Measurements from ENCODE around the gene HEPACAM.
"Not testable (repeated sequence)": the region's sequence is repeated elsewhere in the genome, so short reads cannot be mapped to it uniquely, and the experiment has no call there.

HEPACAM gene, protein sequence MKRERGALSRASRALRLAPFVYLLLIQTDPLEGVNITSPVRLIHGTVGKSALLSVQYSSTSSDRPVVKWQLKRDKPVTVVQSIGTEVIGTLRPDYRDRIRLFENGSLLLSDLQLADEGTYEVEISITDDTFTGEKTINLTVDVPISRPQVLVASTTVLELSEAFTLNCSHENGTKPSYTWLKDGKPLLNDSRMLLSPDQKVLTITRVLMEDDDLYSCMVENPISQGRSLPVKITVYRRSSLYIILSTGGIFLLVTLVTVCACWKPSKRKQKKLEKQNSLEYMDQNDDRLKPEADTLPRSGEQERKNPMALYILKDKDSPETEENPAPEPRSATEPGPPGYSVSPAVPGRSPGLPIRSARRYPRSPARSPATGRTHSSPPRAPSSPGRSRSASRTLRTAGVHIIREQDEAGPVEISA

DNA sequence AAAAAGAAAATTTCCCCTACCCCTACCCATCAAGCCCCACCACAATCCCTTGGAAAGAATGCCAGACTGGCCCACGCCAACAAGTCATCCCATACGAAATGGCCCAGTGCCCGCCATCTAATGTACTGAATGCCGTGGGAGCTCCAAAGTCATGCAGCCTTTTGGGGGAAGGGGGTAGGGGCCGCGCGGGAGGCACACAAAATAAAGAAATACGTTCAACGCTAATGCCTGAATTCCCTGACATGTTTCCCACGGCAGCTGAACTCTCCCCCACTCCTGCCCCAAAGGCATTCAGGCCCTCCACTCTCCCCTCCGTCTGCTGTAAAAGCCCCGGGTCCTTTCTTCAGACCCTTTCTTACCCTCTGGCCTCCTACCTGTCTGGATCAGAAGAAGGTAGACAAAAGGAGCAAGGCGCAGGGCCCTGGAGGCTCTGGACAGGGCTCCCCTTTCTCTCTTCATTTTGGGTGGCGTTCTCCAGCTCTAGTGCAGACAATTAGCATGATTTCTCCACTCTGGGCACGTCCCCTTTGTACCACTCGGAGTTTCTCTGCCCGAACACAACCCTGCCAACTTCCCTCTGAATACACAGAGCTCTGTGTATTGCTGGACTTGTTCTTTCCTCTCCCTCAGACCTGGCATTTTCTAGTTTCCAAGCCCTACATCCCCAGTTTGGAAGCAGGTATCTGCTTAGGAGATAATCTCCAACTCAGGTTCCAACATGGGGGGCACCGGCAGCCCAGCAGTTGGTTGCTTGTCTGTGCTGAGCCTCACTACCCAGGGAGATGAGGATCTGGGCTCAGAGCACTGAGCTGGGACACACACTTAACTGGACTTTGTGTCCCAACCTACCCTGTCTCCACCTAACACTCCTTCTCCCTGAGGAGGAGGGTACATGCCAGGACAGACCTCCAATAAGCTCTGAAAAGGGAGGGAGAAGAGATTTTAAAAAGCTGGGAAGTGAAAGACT is at the start of gene HEPACAM:
Gene HEPACAM (minus strand): TSS at position 500 of the 967 bp plus-strand sequence. CDS start 41 bp downstream, at position 459.
- no peak for FAIRE-seq

DNA sequence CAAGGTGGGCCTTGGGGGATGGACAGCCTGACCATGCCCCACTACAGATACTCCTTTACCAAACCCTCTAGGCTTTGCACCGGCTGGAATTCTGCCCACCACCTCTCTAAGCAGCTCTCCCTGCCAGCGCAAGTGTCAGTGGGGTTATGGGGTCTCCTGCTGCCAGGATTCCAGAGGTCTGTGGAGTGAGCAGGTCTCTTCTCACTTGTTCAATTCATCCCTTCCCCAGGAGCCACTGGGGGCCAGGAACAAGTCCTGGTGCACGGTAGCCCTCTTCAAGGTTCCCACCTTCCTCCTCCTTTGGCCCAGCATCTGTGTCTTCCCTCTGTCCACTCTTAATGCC is 48.6 kb upstream of the HEPACAM start:
- no peak for FAIRE-seq

DNA sequence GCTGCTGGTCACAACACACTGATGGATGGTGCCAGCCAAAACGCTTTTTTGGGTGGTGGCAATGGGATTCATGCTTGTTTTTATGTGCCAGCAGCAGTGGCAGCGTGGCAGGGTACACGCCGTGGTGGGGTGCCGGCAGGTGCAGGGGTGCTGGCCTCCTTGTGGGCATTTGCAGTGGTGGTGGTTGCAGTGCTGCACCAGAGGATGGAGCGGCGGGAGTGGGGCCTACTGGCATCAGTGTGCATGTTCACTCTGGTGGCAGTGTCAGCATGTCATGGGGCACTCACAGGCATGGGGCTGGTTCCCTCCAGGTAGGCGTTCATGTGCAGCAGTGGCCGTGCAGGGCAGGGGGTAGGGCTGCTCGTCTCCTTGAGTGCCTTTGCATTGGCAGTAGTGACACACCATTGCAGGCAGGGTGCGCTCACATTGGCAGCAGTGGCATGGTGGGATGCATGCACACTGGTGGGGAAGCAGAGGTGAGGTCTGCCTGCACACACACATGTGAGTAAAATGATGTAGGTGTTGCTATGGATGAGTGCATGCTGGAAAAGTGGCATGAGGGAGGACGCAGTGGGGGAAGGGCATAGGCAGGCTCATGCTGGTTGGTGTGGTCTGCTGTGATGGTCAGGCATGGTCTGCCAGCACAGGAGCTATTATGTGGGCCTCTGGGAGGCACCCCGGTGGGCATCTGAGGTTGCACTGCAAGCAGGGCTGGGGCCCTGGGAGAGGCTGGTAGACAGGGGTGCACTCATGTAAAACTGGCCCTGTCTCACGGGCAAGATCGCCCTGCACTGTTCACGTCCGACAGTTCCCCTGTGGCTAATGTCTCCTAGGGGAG is 48.0 kb upstream of the HEPACAM start:
- FAIRE-seq, result no peak

DNA sequence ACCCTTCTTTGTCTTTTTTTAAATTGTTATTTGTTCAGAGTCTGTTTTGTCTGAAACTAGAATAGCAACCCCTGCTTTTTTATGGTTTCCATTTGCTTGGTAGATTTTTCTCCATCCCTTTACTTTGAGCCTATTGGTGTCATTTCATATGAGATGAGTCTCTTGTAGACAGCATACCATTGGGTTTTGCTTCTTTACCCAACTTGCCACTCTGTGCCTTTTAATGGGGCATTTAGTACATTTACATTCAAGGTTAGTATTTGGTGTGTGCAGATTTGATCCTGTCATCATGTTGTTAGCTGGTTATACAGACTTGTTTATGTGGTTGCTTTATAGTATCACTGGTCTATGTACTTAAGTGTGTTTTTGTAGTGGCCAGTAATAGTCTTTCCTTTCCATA is 46.2 kb upstream of the HEPACAM start:
- no peak for FAIRE-seq

DNA sequence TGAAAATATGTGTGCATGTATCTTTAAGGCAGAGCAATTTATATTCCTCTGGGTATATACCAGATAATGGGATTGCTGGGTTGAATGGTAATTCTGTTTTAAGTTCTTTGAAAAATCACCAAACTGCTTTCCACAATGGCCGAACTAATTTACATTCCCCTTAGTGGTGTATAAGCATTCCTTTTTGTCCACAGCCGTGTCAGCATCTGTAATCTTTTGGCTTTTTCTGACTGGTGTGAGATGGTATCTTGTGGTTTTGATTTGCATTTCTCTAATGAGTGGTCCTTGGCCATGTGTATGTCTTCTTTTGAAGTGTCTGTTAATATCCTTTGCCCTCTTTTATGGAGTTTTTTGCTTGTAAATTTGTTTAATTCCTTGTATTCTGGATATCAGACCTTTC is 42.5 kb upstream of the HEPACAM start:
- FAIRE-seq, result no peak

DNA sequence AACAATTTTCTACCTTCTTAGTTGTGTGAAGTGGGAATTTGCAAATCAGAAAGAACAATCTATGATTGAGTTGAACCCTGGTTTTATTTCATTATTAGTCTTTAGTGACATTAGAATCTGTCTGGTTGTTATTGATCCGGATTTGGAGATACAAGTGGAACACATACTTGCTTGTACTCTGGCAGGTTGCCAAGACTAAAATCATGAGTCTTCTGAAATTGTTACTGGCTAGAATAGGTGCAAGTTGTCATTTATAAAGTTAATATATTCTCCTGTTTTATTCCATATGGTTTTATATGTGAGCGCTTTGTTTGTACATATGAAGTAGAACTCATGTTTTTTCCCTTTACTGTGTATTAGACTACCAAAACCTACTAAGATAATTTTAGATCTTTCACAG is 41.2 kb upstream of the HEPACAM start:
- FAIRE-seq, result no peak

DNA sequence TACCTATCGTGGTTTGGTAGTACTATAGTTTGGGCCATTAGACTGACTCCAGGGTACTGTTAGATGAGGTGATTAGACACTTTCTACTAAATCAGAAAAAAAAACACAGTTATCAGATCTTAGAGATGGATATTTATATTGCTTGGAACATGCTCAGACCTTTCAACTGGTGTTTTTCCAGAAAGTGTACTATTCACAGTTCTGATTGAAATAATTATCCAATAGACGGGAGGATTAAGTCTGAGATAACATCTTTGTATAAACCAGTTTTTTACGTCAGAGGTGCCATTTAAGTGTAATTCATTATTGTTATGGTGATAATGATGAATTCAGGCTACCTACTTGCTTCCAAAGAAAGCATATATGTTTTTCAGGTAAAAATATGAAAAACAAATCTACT is 40.7 kb upstream of the HEPACAM start:
- FAIRE-seq, result no peak

DNA sequence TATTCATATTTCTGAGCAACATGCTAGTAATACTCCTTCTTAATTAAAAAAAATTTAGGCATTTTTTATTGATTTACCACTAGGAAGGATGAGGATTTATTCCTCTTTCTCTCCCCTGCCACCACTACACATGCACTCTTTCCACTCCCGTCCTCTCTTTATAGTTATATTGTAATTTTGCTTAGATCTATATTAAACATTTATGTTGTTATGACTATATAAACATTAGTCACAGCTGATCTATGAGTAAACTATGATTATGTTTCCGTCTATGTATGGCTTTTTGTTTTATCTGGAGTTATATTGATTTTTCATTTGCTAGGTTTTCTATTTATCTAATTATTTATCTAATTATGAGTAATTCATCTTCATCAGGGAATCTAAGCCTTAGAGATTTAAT is 36.0 kb upstream of the HEPACAM start:
- FAIRE-seq, result no peak

DNA sequence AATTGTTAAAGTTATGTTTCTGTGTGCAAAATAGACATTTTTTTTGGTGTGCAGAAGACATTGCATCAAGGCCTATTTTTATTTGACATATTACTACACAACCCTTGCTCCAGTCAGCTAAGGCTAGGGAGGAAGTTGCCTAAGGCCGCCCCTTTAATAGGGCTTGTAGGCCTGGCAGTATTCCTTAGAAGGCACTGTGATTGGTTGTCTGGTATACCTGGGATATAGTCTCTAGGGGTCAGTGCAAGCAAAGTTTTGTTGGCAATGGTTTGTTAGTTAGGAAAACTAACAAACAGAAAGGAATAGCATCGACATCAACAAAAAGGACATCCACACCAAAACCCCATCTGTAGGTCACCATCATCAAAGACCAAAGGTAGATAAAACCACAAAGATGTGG is 35.1 kb upstream of the HEPACAM start:
- FAIRE-seq, result no peak

DNA sequence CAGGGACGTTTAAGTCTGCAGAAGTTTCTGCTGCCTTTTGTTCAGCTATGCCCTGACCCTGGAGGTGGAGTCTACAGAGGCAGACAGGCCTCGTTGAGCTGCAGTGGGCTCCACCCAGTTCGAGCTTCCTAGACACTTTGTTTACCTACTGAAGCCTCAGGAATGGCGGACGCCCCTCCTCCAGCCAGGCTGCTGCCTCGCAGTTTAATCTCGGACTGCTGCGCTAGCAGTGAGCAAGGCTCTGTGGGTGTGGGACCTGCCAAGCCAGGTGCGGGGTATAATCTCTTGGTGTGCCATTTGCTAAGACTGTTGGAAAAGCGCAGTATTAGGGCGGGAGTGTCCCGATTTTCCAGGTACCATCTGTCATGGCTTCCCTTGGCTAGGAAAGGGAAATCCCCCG is 32.4 kb upstream of the HEPACAM start:
- FAIRE-seq, result not testable (repeated sequence)

DNA sequence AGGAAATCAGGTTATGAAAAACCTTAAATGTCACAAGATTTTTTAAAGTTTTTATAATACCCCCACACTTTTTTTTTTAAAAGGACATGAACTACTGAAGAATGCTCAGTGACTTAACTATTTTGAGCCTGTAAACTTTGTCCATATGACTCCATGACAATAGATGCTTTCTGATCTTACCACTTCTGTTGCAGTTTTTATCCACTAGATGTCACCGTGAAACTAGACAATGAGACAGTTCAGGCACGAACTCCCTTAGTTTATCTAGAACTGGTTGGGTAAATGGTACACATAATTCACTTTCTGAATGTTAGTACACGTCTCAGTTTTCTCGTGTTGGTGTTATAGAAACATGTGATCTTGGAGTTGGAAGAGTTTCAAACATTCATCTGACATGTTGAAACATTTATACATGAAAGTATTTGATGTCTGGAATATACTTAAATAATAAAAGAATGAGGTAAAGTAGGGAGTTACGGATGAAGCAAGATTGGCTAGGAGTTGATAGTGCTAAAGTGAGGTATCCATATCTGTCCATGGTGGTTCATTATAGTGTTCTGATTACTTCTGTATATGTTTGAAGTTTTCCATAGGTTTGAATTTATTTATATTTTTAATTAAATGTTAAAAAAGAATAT is 26.2 kb upstream of the HEPACAM start:
- FAIRE-seq, result peak; percentile 99

DNA sequence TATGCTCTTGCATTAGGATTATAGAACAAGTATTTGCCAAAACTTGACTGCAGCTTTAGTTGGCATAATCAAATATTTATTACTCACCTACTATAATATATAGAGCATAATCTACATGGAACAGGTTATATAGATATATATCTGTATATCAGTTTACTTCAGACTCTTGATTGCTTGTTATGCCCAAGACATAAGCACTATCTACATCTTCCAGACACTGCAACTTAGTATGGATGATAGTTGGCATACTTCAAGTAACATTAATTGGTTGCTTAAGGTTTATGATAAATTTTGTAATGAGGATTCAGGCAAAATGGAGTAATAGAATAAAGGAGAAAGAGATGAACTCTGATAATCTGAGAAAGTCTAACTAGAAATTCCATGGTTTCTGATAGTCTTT is 19.2 kb upstream of the HEPACAM start:
- FAIRE-seq, result no peak

DNA sequence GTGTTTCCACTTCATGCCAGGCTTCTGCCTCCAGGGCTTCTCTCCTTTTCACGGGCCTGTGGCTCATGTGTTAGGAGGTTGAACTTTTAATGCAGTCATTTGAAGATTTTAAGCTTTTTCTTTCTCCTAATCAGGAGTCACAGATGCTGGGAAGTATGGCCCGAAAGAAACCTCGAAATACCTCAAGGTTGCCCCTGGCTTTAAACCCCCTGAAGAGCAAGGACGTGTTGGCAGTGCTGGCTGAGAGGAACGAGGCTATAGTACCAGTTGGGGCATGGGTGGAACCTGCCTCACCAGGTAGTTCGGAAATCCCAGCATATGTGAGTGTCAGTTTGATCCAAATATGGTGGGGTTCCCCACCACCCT is 18.7 kb upstream of the HEPACAM start:
- FAIRE-seq, result no peak

DNA sequence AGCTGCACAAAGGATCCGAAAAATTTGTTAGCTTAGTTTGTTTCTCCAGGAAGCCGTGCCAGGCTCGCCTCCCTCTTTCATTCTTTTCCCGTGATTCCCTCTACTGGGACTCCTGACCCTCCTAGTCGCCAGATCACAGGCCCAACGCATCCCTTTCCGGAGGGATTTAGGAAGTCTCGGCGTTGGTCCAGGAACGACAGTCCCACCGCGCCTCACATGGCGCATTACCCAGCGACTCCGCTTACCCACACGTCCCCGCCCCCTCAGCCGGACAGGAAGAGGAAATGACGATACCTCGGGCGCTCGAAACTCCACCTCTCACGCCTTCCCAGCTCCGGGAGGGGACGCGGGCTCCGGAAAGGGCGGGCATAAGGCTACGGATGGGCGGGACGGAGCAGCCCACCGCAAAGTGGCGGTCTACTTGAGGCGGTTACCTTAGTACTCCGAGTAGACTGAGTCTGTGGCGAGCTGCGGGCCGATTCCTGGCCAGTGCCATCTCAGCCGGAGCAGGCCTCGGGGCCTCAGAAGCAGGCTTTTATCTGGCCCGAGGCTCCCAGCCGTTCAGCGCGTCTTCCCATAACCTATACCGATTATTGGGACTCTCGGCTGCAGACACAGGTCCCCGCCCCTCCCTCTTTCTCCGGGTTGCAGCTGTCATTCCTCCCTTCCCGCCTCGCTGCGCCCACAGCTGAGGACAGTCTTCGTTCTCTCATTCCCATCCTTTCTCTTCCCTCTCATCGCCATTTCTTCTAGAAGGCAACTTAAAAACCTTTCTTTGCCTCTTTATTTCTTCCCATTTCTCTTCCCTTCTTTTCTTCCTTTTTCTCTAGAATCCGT is 18.1 kb upstream of the HEPACAM start, which contains the start of gene CCDC15:
Gene CCDC15 (plus strand): TSS at position 450 of the 837 bp plus-strand sequence. CDS start 531 bp downstream, outside the sequence.
- FAIRE-seq, result peak; percentile 90

DNA sequence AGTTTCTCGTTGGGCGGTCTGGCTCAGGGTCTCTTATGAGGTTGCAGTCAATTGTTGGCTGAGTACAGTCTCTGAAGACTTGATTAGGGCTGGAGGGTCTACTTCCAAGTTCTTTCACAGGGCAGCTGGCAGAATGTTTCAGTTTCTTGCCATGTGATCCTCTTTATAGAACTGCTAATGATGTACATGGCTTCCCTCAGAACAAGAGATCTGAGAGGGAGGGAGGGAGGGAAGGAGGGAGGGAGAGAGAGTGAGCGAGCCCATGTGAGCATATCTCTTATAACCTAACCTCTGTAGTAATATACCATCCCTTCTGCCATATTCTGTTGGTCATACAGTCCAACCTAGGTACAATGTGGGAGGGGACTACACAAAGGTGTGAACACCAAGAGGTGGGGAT is 15.5 kb upstream of the HEPACAM start:
- no peak for FAIRE-seq

DNA sequence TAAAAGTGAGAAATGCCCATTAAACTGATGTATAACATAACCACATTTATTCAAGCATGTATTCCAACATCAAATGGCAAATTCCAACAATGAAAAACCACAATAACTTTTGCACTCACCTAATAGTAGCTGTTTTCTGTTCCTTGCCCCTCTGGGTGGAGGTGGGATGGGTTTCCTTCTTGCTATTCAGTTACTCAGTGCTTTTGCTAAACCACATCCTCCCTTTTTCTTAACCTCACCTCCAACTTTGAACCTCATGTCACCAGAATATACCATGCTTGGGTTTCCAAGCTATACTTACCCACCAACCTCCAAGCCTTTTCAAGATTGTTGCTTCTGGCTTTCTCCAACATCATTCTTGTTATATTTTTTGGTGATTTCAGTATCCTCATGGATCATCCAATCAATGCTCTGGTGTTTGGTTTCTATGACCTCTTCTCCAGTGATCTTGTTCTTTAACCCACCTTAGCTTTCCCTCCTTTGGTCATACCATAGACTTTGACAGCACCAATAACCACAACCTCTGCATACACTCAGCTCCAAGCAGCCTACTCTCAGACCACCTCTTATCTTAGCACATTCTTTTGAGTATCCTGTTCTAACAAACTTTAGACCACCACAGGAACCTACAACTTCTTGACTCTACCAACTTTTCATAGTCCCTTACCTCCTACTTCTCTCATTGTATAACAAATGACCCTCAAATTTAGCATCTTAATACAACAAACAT is 14.9 kb upstream of the HEPACAM start:
- no peak for FAIRE-seq

DNA sequence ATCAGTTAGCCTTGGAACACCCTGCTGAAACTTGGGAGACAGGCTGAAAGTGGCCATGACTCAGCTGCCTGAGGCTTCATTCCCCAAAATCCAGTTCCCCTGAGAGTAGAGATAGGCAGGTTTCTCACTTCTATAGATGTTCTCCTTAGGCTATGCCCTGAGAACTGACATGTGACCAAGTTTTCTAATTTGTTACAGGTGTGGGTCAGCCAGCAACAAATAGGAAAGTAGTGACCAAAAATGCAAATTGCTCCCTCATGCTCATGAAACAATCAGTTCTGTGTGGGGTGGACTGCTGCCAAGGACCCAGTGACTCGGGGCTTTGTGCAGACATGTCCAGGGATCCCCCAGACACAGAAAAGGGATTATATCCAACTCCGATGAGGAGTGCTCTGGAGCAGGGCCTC is 10.9 kb upstream of the HEPACAM start:
- FAIRE-seq, result no peak

DNA sequence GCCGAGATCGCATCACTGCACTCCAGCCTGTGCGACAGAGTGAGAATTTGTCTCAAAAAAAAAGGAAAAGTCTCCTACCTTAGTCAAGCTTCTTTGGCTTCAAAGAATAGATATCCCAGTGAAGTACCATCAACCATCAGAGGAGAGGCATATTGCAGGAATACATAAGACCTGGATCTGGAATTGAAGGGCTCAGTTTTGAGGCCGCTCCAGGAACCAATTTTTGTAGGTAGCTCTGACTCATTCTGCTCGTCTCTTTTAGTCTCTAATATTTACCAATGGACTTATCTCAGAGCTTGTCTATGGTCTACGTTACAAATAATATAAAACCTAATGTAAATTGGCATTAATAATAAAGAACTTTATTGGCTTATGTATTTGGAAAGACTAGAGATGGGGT is 10.0 kb upstream of the HEPACAM start:
- FAIRE-seq, result no peak

DNA sequence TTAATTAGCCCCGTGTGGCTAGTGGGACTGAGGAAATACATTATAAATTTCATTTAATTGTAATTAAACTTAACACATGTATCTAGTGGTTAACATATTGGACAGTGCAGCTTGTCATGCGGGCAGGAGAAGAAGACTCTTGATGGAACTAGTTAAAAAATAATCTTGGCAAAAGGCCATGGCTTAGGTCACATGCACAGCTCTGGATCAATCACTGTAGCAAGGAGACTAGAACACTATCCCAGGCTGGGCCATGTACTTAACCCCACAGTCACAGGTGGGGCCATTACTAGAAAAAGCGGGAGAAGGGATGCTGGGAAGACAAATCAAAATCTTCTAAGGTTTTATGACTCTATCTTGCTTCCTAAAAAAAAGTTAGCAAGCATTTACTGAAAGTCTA is 8.7 kb upstream of the HEPACAM start:
- no peak for FAIRE-seq

DNA sequence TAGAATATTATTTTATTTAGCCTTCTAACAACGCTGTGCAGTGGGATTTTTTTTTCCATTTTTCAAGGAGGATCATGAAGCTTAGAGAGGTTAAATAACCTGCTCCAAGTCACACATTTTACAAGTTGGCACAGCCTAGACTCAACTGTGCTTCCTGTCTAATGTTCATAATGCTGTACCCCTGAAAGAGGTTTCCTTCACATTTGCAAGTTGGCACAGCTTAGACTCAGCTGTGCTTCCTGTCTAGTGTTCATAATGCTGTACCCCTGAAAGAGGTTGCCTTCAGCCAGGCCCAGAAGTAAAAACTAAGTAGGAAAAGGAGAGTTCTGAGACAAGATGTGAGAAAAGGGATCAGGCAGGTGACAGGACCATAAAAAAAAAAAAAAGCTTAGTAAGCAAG is 7.9 kb upstream of the HEPACAM start:
- FAIRE-seq, result no peak

DNA sequence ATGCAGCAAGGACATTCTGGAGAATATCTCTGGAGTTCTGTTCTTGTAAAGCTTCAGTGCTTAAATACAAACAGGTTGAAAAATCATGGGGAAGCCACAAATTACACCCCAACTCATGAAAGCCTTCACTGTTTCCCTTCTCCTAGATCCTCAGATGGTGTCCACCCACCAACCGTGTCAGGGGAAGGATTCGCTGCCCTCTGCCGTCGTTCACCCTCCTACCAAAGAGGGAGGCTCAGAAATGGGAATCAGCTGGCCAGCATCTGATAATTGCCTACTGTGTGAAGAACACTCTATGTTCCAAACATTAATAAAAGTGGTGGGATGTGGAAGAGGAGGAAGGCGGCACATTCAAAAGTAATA is 7.4 kb upstream of the HEPACAM start:
- no peak for FAIRE-seq

All from islet of Langerhans (tissue), 1 donor.